Pulmonary artery endothelial cell (primary cell): ENCODE measurements around the gene TCF25. TPM values are rescaled to one million over a fixed set of nuclear protein-coding genes. Genes with fewer than 3 reads are reported as not detected.
"Not testable (repeated sequence)": the region's sequence is repeated elsewhere in the genome, so short reads cannot be mapped to it uniquely, and the experiment has no call there.

Experiments
- DNase-seq: peaks from one replicate; pipeline ENCODE4 v3.0.0-alpha.2; 2011; ENCODE audit warnings: low read depth, low spot score
- total RNA-seq: library from RNA; depleted of rRNA; stranded (reverse); fragments of >200 nt; gene quantifications from 2 replicates; pipeline ENCODE4 v1.2.3, GENCODE V29; 2014

Gene TCF25
- total RNA-seq, 1 donor from 2014 or later = 226 TPM

- no peak for DNase-seq
Observed at GRCh38 chr16:89917773-89918452, 44.5 kb downstream of the TCF25 start.

- no peak for DNase-seq
Observed at GRCh38 chr16:89918453-89919347, 45.3 kb downstream of the TCF25 start, which contains the start of gene MC1R. Gene MC1R, plus strand, starts transcription at chr16:89918862. Its CDS starts 397 bp downstream, at chr16:89919259.

GRCh38 chr16:89919535-89920406 is 46.4 kb downstream of the TCF25 start:
- DNase-seq = no peak

- DNase-seq = no peak
Observed at GRCh38 chr16:89920723-89921122, 47.3 kb downstream of the TCF25 start.

GRCh38 chr16:89921131-89921701 is 47.8 kb downstream of the TCF25 start:
- DNase-seq = no peak

GRCh38 chr16:89921702-89922476 is 48.5 kb downstream of the TCF25 start:
- peak; percentile 78 for DNase-seq

GRCh38 chr16:89922477-89922883 is 49.1 kb downstream of the TCF25 start:
- DNase-seq = peak; percentile 64

- DNase-seq = no peak
Observed at GRCh38 chr16:89922884-89923639, 49.7 kb downstream of the TCF25 start, which contains the start of gene TUBB3. Gene TUBB3, plus strand, starts transcription at chr16:89923342. Its CDS starts 60 bp downstream, at chr16:89923402.

- no peak for DNase-seq
Observed at GRCh38 chr16:89923640-89924296, 50.4 kb downstream of the TCF25 start.

GRCh38 chr16:89924297-89924924 is 51.0 kb downstream of the TCF25 start:
- no peak for DNase-seq

- no peak for DNase-seq
Observed at GRCh38 chr16:89924925-89925307, 51.5 kb downstream of the TCF25 start.

- no peak for DNase-seq
Observed at GRCh38 chr16:89925596-89926079, 52.2 kb downstream of the TCF25 start.

- DNase-seq = no peak
Observed at GRCh38 chr16:89931305-89931896, 58.0 kb downstream of the TCF25 start.

- DNase-seq = no peak
Observed at GRCh38 chr16:89931964-89932363, 58.6 kb downstream of the TCF25 start.

- DNase-seq = not testable (repeated sequence)
Observed at GRCh38 chr16:89934019-89934418, 60.6 kb downstream of the TCF25 start.

GRCh38 chr16:89934611-89935553 is 61.5 kb downstream of the TCF25 start:
- DNase-seq = no peak

- not testable (repeated sequence) for DNase-seq
Observed at GRCh38 chr16:89935620-89936019, 62.2 kb downstream of the TCF25 start.
